K562 (cell line): ENCODE results near the gene SLC13A3. TPM values are rescaled to one million over a fixed set of nuclear protein-coding genes. Genes with fewer than 3 reads are reported as not detected.

Experiments
- BMI1 ChIP-seq: fragments of 150-350 bp; IDR thresholded peaks from 2 replicates; pipeline ENCODE4 v1.6.1; 2014; ENCODE audit warnings: low read length
- CSDE1 ChIP-seq, 2 experiments: fragments of 450-650 bp; IDR thresholded peaks; 2 replicates each; pipeline ENCODE4 v1.6.1; 2016; ENCODE audit warnings: mild to moderate bottlenecking in 1 of 2
- ELF4 ChIP-seq: fragments of 450-650 bp; formaldehyde crosslinking; IDR thresholded peaks from 2 replicates; pipeline ENCODE4 v1.4.0; 2022; ENCODE audit warnings: missing genetic modification characterization
- KLF10 ChIP-seq: fragments of 250-450 bp; sonication (Bioruptor Pico); IDR thresholded peaks from 2 replicates; pipeline ENCODE4 v1.6.1; 2021; ENCODE audit warnings: matching md5 sums
- ZNF445 ChIP-seq: fragments of 250-450 bp; sonication (Bioruptor Pico); IDR thresholded peaks from 2 replicates; pipeline ENCODE4 v1.4.0; 2020; ENCODE audit warnings: low read depth, mild to moderate bottlenecking, moderate library complexity
- ZNF644 ChIP-seq: fragments of 200-800 bp; sonication (Bioruptor generic); IDR thresholded peaks from 2 replicates; pipeline ENCODE4 v1.6.1; 2016; ENCODE audit warnings: low read depth, missing genetic modification characterization, missing compliant biosample characterization
- polyA plus RNA-seq, 8 experiments: library from polyadenylated mRNA; depleted of rRNA in 4 of 8; stranded (reverse) in 5 of 8; unstranded in 3 of 8; fragments of >200 nt; fragmentation: Nextera tagmentation in 2 of 8; fragmentation: Illumina TruSeq in 1 of 8; extraction: Ambion mirVana in 2 of 8; extraction: Trizol in 1 of 8; gene quantifications; 2 replicates each; pipeline versions ENCODE4 v1.2.1 to v1.2.3, GENCODE V29; 2011 to 2014; ENCODE audit warnings: inconsistent platforms in 1 of 8, missing spikeins in 1 of 8
- total RNA-seq, 7 experiments: library from RNA; depleted of rRNA in 6 of 7; stranded (reverse); fragments of >200 nt in 6 of 7; fragmentation: Illumina TruSeq in 2 of 7; extraction: Trizol in 2 of 7; gene quantifications; 2 replicates each; pipeline versions ENCODE4 v1.2.1 to v1.2.3, GENCODE V29; 2011 to 2021; ENCODE audit warnings: low replicate concordance in 1 of 7
- TF ChIP-seq, protein P1 (sequence below): fragments of 450-650 bp; formaldehyde crosslinking; IDR thresholded peaks from 2 replicates; pipeline ENCODE4 v1.4.0; 2020; ENCODE audit warnings: mild to moderate bottlenecking, mixed read lengths
- TF ChIP-seq, protein P2 (sequence below): fragments of 450-650 bp; IDR thresholded peaks from 2 replicates; pipeline ENCODE4 v1.7.1; 2018; ENCODE audit warnings: mild to moderate bottlenecking, low read depth; ENCODE audit not compliant: partially characterized antibody
- TF ChIP-seq, protein P3 (sequence below): fragments of 200-800 bp; sonication (Bioruptor generic); IDR thresholded peaks from 2 replicates; pipeline ENCODE4 v1.6.1; 2016; ENCODE audit warnings: missing genetic modification characterization, missing compliant biosample characterization

The SLC13A3 gene
- total and polyA plus RNA-seq, 9 of the 15 experiments (the other 6 are each of a cell fraction or from before 2014, with no cell fraction given), result 5.5 to 16.4 (median 8.5) TPM

DNA sequence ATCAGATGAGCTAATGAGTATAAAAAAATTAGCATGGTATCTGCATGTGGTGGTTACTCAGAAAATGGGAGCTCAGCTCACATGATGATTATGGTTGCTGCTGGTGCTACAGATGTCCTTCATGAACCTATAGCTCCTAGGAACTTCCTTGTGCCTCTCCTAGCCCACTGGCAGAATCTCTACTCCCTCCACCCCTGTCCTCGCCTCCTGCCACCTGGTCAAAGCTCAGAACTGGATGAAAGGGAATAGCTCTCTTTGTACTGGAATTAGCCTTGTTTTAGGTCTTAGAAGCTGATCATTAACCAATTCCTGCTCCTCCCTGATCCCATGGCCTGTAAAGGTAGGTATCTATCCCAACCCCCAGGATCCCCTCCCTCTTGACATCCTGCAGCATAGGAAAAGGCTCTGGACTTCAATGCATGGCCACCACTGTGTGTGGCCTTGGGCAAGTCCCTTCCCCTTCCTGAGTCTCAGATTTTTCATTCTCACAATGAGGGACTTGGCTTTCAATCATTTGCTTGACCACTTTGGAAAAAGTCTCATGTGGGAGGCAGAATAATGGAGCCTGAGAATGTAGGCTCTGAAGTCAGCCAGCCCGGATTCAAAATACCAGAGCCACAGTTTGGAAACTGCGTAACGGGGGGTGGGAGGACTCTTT, 43.9 kb downstream of the SLC13A3 start (continued):
- TF ChIP-seq, protein P1, sequence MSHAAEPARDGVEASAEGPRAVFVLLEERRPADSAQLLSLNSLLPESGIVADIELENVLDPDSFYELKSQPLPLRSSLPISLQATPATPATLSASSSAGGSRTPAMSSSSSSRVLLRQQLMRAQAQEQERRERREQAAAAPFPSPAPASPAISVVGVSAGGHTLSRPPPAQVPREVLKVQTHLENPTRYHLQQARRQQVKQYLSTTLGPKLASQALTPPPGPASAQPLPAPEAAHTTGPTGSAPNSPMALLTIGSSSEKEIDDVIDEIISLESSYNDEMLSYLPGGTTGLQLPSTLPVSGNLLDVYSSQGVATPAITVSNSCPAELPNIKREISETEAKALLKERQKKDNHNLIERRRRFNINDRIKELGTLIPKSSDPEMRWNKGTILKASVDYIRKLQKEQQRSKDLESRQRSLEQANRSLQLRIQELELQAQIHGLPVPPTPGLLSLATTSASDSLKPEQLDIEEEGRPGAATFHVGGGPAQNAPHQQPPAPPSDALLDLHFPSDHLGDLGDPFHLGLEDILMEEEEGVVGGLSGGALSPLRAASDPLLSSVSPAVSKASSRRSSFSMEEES, result no peak
- TF ChIP-seq BMI1 (no peak), ZNF644 (no peak), ELF4 (CRISPR knock-in tag) (no peak), ZNF445 (CRISPR knock-in tag) (no peak), KLF10 (CRISPR knock-in tag) (no peak), CSDE1 (IDR thresholded peaks at IDR 0.05) (no peak)
- TF ChIP-seq, protein P2, sequence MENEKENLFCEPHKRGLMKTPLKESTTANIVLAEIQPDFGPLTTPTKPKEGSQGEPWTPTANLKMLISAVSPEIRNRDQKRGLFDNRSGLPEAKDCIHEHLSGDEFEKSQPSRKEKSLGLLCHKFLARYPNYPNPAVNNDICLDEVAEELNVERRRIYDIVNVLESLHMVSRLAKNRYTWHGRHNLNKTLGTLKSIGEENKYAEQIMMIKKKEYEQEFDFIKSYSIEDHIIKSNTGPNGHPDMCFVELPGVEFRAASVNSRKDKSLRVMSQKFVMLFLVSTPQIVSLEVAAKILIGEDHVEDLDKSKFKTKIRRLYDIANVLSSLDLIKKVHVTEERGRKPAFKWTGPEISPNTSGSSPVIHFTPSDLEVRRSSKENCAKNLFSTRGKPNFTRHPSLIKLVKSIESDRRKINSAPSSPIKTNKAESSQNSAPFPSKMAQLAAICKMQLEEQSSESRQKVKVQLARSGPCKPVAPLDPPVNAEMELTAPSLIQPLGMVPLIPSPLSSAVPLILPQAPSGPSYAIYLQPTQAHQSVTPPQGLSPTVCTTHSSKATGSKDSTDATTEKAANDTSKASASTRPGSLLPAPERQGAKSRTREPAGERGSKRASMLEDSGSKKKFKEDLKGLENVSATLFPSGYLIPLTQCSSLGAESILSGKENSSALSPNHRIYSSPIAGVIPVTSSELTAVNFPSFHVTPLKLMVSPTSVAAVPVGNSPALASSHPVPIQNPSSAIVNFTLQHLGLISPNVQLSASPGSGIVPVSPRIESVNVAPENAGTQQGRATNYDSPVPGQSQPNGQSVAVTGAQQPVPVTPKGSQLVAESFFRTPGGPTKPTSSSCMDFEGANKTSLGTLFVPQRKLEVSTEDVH, result no peak
- TF ChIP-seq, protein P3, sequence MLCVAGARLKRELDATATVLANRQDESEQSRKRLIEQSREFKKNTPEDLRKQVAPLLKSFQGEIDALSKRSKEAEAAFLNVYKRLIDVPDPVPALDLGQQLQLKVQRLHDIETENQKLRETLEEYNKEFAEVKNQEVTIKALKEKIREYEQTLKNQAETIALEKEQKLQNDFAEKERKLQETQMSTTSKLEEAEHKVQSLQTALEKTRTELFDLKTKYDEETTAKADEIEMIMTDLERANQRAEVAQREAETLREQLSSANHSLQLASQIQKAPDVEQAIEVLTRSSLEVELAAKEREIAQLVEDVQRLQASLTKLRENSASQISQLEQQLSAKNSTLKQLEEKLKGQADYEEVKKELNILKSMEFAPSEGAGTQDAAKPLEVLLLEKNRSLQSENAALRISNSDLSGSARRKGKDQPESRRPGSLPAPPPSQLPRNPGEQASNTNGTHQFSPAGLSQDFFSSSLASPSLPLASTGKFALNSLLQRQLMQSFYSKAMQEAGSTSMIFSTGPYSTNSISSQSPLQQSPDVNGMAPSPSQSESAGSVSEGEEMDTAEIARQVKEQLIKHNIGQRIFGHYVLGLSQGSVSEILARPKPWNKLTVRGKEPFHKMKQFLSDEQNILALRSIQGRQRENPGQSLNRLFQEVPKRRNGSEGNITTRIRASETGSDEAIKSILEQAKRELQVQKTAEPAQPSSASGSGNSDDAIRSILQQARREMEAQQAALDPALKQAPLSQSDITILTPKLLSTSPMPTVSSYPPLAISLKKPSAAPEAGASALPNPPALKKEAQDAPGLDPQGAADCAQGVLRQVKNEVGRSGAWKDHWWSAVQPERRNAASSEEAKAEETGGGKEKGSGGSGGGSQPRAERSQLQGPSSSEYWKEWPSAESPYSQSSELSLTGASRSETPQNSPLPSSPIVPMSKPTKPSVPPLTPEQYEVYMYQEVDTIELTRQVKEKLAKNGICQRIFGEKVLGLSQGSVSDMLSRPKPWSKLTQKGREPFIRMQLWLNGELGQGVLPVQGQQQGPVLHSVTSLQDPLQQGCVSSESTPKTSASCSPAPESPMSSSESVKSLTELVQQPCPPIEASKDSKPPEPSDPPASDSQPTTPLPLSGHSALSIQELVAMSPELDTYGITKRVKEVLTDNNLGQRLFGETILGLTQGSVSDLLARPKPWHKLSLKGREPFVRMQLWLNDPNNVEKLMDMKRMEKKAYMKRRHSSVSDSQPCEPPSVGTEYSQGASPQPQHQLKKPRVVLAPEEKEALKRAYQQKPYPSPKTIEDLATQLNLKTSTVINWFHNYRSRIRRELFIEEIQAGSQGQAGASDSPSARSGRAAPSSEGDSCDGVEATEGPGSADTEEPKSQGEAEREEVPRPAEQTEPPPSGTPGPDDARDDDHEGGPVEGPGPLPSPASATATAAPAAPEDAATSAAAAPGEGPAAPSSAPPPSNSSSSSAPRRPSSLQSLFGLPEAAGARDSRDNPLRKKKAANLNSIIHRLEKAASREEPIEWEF (CRISPR knock-in tag), result no peak
